K562 (cell line): Measurements from ENCODE around the gene CUL9. TPM values are rescaled to one million over a fixed set of nuclear protein-coding genes. Genes with fewer than 3 reads are reported as not detected.

Experiments
- ARID1B ChIP-seq: fragments of 450-650 bp; IDR thresholded peaks from 2 replicates; pipeline ENCODE4 v1.6.1; 2016; ENCODE audit warnings: antibody characterized with exemption, mild to moderate bottlenecking, inconsistent platforms
- ARID3B ChIP-seq: fragments of 250-450 bp; sonication (Bioruptor Pico); IDR thresholded peaks from 2 replicates; pipeline ENCODE4 v1.4.0; 2020; ENCODE audit warnings: borderline replicate concordance
- CHD2 ChIP-seq: IDR thresholded peaks from 2 replicates; pipeline ENCODE4 v1.6.1; 2011; ENCODE audit warnings: low read depth, low read length
- DNMT1 ChIP-seq: fragments of 450-650 bp; IDR thresholded peaks from 2 replicates; pipeline ENCODE4 v1.6.1; 2016; ENCODE audit warnings: antibody characterized with exemption, mild to moderate bottlenecking
- FOXJ2 ChIP-seq: fragments of 200-800 bp; sonication (Bioruptor generic); IDR thresholded peaks from 2 replicates; pipeline ENCODE4 v1.6.1; 2016; ENCODE audit warnings: missing genetic modification characterization, missing compliant biosample characterization
- HMGXB4 ChIP-seq: sonication (generic); formaldehyde crosslinking; IDR thresholded peaks from 2 replicates; pipeline ENCODE4 v1.8.1; 2023; ENCODE audit warnings: mild to moderate bottlenecking, missing genetic modification reagents
- ID3 ChIP-seq, 2 experiments: fragments of 250-450 bp in 1 of 2; fragments of 450-650 bp in 1 of 2; sonication (Bioruptor Pico) in 1 of 2; IDR thresholded peaks; 2 replicates each; pipeline versions ENCODE4 v1.6.1 to v1.8.0; 2016 to 2021; ENCODE audit warnings: mild to moderate bottlenecking in 2 of 2, moderate library complexity in 2 of 2, missing compliant biosample characterization in 1 of 2, missing genetic modification characterization in 1 of 2
- KDM4B ChIP-seq, 2 experiments: fragments of 450-650 bp in 1 of 2; sonication (generic) in 1 of 2; IDR thresholded peaks; 2 replicates each; pipeline ENCODE4 v1.6.1; 2016 to 2017; ENCODE audit warnings: borderline replicate concordance in 2 of 2, antibody characterized with exemption in 1 of 2, low read depth in 1 of 2, mild to moderate bottlenecking in 1 of 2
- KDM5B ChIP-seq: fragments of 200-600 bp; sonication (generic); IDR thresholded peaks from 2 replicates; pipeline ENCODE4 v1.6.1; 2012; ENCODE audit warnings: low read depth, mild to moderate bottlenecking, moderate library complexity, low read length, control low read depth, inconsistent platforms; ENCODE audit not compliant: insufficient replicate concordance
- MBD2 ChIP-seq: sonication (generic); IDR thresholded peaks from 2 replicates; pipeline ENCODE4 v1.6.1; 2016; ENCODE audit warnings: low read depth, borderline replicate concordance
- MYBL2 ChIP-seq, 2 experiments: fragments of 450-650 bp in 1 of 2; sonication (generic) in 1 of 2; formaldehyde crosslinking in 1 of 2; IDR thresholded peaks; 2 replicates each; pipeline versions ENCODE4 v1.6.1 to v1.8.1; 2017 to 2022; ENCODE audit warnings: borderline replicate concordance in 1 of 2, inconsistent platforms in 1 of 2, low read depth in 1 of 2, mild to moderate bottlenecking in 1 of 2, missing genetic modification reagents in 1 of 2, moderate library complexity in 1 of 2
- RBM25 ChIP-seq: fragments of 200-400 bp; formaldehyde crosslinking; IDR thresholded peaks from 2 replicates; pipeline ENCODE4 v1.6.1; 2018; ENCODE audit warnings: low read length, low read depth, moderate library complexity; ENCODE audit not compliant: severe bottlenecking
- ZBTB7A ChIP-seq: IDR thresholded peaks from 2 replicates; pipeline ENCODE4 v1.6.1; 2011; ENCODE audit warnings: low read depth, mild to moderate bottlenecking, low read length, moderate library complexity, borderline replicate concordance; ENCODE audit not compliant: control insufficient read depth
- ZNF133 ChIP-seq: fragments of 250-450 bp; sonication (Bioruptor Pico); IDR thresholded peaks from 2 replicates; pipeline ENCODE4 v1.4.0; 2020; ENCODE audit warnings: mild to moderate bottlenecking
- ZNF316 ChIP-seq: fragments of 450-650 bp; IDR thresholded peaks from 2 replicates; pipeline ENCODE4 v1.6.1; 2016
- ZNF75A ChIP-seq: fragments of 450-650 bp; formaldehyde crosslinking; IDR thresholded peaks from 2 replicates; pipeline ENCODE4 v1.4.0; 2020; ENCODE audit warnings: mild to moderate bottlenecking
- polyA plus RNA-seq, 8 experiments: library from polyadenylated mRNA; depleted of rRNA in 4 of 8; stranded (reverse) in 5 of 8; unstranded in 3 of 8; fragments of >200 nt; fragmentation: Nextera tagmentation in 2 of 8; fragmentation: Illumina TruSeq in 1 of 8; extraction: Ambion mirVana in 2 of 8; extraction: Trizol in 1 of 8; gene quantifications; 2 replicates each; pipeline versions ENCODE4 v1.2.1 to v1.2.3, GENCODE V29; 2011 to 2014; ENCODE audit warnings: inconsistent platforms in 1 of 8, missing spikeins in 1 of 8
- total RNA-seq, 7 experiments: library from RNA; depleted of rRNA in 6 of 7; stranded (reverse); fragments of >200 nt in 6 of 7; fragmentation: Illumina TruSeq in 2 of 7; extraction: Trizol in 2 of 7; gene quantifications; 2 replicates each; pipeline versions ENCODE4 v1.2.1 to v1.2.3, GENCODE V29; 2011 to 2021; ENCODE audit warnings: low replicate concordance in 1 of 7
- TF ChIP-seq, protein P1 (sequence below): fragments of 200-800 bp; sonication (Bioruptor generic); IDR thresholded peaks from 2 replicates; pipeline ENCODE4 v1.6.1; 2016; ENCODE audit warnings: missing genetic modification characterization, missing compliant biosample characterization

The CUL9 gene
- total and polyA plus RNA-seq, 9 of the 15 experiments (the other 6 are each of a cell fraction or from before 2014, with no cell fraction given): 0.50 to 20.7 (median 6.6) TPM

DNA sequence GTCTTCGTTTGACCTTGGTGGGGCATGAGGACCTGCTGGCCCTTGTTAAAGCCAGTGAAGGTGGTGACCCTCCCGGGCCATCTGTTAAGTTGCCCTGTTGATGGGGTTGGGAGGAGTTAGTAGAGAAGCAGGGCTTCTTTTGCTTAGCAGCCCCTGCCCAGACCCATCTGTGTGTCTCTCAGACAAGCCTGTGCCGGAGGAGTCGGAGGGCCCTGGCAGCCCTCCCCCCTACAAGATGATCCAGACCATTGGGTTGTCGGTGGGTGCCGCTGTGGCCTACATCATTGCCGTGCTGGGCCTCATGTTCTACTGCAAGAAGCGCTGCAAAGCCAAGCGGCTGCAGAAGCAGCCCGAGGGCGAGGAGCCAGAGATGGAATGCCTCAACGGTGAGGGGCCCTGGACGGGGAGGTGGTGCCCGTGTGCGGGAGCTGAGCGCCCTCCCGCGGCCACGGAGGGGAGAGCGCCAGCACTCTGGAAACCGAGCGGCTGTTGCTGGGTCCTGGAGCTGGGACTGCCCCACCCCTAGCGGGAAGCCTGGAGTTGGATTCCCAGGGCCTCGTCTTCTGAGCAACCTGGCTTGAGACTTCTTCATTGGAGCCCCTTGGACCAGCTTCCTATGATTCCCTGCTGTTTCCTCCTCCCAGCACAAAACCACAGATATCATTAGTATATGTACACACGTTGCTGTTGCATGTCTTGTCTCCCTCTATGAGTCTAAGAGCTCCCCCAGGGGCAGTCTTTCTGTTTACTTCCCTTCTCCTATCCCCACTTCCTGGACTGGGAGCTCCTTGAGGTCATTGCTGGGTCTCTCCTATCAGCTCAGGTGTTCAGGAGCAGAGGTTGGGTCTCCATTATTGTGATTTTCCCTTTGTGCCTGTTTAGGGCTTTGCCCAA, 38.5 kb upstream of the CUL9 start (continued):
- no peak for TF ChIP-seq HMGXB4
- no peak for TF ChIP-seq KDM4B (IDR thresholded peaks at IDR 0.05; ENCODE audit: borderline replicate concordance in 2 of 2, low read depth in 1 of 2)
- 0 out of 2 replicates have a peak, but pooled peaks have one; percentile 30 for TF ChIP-seq FOXJ2 (tag)
- no peak for TF ChIP-seq DNMT1
- TF ChIP-seq ARID3B (CRISPR knock-in tag): no peak
- no peak for TF ChIP-seq ZNF133 (CRISPR knock-in tag)
- no peak for TF ChIP-seq MYBL2 (IDR thresholded peaks at IDR 0.05; ENCODE audit: low read depth)
- TF ChIP-seq MYBL2 (CRISPR knock-in tag; IDR thresholded peaks at IDR 0.05; ENCODE audit: borderline replicate concordance): no peak
- TF ChIP-seq RBM25: no peak
- no peak for TF ChIP-seq ZNF75A (CRISPR knock-in tag)
- no peak for TF ChIP-seq ID3 (CRISPR knock-in tag; IDR thresholded peaks at IDR 0.05)
- 0 out of 2 replicates have a peak, but pooled peaks have one; percentile 77 for TF ChIP-seq ID3 (tag; IDR thresholded peaks at IDR 0.05)
- TF ChIP-seq CHD2: no peak
- TF ChIP-seq, protein P1, sequence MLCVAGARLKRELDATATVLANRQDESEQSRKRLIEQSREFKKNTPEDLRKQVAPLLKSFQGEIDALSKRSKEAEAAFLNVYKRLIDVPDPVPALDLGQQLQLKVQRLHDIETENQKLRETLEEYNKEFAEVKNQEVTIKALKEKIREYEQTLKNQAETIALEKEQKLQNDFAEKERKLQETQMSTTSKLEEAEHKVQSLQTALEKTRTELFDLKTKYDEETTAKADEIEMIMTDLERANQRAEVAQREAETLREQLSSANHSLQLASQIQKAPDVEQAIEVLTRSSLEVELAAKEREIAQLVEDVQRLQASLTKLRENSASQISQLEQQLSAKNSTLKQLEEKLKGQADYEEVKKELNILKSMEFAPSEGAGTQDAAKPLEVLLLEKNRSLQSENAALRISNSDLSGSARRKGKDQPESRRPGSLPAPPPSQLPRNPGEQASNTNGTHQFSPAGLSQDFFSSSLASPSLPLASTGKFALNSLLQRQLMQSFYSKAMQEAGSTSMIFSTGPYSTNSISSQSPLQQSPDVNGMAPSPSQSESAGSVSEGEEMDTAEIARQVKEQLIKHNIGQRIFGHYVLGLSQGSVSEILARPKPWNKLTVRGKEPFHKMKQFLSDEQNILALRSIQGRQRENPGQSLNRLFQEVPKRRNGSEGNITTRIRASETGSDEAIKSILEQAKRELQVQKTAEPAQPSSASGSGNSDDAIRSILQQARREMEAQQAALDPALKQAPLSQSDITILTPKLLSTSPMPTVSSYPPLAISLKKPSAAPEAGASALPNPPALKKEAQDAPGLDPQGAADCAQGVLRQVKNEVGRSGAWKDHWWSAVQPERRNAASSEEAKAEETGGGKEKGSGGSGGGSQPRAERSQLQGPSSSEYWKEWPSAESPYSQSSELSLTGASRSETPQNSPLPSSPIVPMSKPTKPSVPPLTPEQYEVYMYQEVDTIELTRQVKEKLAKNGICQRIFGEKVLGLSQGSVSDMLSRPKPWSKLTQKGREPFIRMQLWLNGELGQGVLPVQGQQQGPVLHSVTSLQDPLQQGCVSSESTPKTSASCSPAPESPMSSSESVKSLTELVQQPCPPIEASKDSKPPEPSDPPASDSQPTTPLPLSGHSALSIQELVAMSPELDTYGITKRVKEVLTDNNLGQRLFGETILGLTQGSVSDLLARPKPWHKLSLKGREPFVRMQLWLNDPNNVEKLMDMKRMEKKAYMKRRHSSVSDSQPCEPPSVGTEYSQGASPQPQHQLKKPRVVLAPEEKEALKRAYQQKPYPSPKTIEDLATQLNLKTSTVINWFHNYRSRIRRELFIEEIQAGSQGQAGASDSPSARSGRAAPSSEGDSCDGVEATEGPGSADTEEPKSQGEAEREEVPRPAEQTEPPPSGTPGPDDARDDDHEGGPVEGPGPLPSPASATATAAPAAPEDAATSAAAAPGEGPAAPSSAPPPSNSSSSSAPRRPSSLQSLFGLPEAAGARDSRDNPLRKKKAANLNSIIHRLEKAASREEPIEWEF (CRISPR knock-in tag): no peak
- no peak for TF ChIP-seq MBD2
- TF ChIP-seq KDM5B: no peak
- no peak for TF ChIP-seq ARID1B
- peak; percentile 66; the same call in 1 of the 2 replicates for TF ChIP-seq ZBTB7A
- TF ChIP-seq ZNF316: no peak
